Measurements from ENCODE around the gene TSKU. TPM values are rescaled to one million over a fixed set of nuclear protein-coding genes. Genes with fewer than 3 reads are reported as not detected.

Gene TSKU
- total and polyA plus RNA-seq, 2 donors (not counting 1 experiment from before 2014, with no cell fraction given) = 5.0 to 10.6 TPM

DNA sequence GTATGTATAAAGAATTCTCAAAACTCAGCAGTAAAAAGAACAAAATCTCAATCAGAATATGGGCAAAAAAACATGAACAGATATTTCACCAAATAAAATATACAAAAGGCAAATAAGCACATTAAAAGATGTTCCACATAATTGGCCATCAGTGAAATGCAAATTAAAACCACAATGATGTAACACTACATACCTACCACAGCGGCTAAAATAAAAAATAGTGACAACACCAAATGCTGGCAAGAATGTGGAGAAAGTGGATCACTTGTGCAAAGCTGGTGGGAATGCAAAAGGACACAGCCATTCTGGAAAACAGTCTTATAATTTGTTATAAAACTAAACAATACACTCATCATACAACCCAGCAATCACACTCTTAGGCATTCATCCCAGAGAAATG, 39.2 kb downstream of the TSKU start:
- H4K20me1 ChIP-seq (ENCODE audit: control insufficient read depth, extremely low read depth, insufficient read depth, low read length) = no peaks in the 10 kb centered on the region
- H3K9ac ChIP-seq (ENCODE audit: insufficient read depth, low read length) = no peak overlapping the region
- no peak overlapping the region for H2AFZ ChIP-seq (ENCODE audit: low read length)
- H3K9me3 ChIP-seq (ENCODE audit: control insufficient read depth, insufficient read depth, low read depth, low read length) = no peaks in the 10 kb centered on the region
- H3K4me2 ChIP-seq (ENCODE audit: extremely low read depth, insufficient read depth, low read length) = no peak overlapping the region
- DNase-seq (ENCODE audit: low read depth in 2 of 2) = no peak
- H3K4me1 ChIP-seq (ENCODE audit: control insufficient read depth, extremely low read depth, insufficient read depth, low read length) = peaks cover 5% of the 10 kb centered on the region
- TF ChIP-seq, protein P1, sequence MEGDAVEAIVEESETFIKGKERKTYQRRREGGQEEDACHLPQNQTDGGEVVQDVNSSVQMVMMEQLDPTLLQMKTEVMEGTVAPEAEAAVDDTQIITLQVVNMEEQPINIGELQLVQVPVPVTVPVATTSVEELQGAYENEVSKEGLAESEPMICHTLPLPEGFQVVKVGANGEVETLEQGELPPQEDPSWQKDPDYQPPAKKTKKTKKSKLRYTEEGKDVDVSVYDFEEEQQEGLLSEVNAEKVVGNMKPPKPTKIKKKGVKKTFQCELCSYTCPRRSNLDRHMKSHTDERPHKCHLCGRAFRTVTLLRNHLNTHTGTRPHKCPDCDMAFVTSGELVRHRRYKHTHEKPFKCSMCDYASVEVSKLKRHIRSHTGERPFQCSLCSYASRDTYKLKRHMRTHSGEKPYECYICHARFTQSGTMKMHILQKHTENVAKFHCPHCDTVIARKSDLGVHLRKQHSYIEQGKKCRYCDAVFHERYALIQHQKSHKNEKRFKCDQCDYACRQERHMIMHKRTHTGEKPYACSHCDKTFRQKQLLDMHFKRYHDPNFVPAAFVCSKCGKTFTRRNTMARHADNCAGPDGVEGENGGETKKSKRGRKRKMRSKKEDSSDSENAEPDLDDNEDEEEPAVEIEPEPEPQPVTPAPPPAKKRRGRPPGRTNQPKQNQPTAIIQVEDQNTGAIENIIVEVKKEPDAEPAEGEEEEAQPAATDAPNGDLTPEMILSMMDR (conservative IDR thresholded peaks at IDR 0.05 in 1 of 2, IDR thresholded peaks at IDR 0.05 in 1 of 2; ENCODE audit: low read depth in 1 of 2, low read length in 2 of 2) = no peak
- no peak for TF ChIP-seq EZH2 (IDR thresholded peaks at IDR 0.05; ENCODE audit: low read length, missing control alignments)
- H3K4me3 ChIP-seq (replicated peaks in 1 of 4; ENCODE audit: control extremely low read depth in 1 of 4, insufficient read depth in 1 of 4, low read depth in 3 of 4, low read length in 4 of 4) = no peak overlapping the region
- no peaks in the 10 kb centered on the region for H3K79me2 ChIP-seq (ENCODE audit: control insufficient read depth, insufficient read depth, low read length)
- H3K27me3 ChIP-seq (ENCODE audit: control insufficient read depth, insufficient read depth, low read length) = no peaks in the 10 kb centered on the region
- H3K36me3 ChIP-seq (ENCODE audit: control insufficient read depth, insufficient read depth, low read length) = no peaks in the 10 kb centered on the region
- H3K27ac ChIP-seq (ENCODE audit: insufficient read depth, low read length) = no peak overlapping the region

DNA sequence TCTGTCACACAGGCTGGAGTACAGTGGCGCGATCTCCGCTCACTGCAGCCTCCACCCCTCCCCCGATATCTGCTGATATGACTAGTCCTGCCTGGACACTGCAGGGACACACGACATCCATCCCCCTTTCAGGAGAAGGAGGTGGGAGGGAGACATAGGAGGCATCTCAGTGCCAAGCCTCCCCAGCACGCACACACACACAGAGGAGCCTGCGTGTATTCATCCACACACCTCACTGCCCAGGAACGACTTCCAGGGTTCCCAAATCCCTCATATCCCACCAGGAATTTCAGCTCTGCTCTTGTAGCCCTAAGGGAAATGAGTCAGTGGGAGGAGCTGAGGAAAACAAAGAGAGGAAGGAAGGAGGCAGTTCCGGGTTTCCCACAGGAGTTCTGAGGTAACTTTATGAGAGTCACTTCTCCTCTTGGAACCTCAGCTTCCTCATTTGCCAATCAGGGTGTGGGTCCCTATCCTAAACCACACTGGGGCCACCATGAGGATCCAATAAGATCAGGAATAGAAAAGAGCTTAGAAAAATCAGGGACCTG, 40.4 kb downstream of the TSKU start:
- Histone ChIP-seq H3K4me1 (ENCODE audit: control insufficient read depth, extremely low read depth, insufficient read depth, low read length) (peaks cover 5% of the 10 kb centered on the region), H4K20me1 (ENCODE audit: control insufficient read depth, extremely low read depth, insufficient read depth, low read length) (no peaks in the 10 kb centered on the region), H3K9me3 (ENCODE audit: control insufficient read depth, insufficient read depth, low read depth, low read length) (no peaks in the 10 kb centered on the region), H3K9ac (ENCODE audit: insufficient read depth, low read length) (no peak overlapping the region), H3K4me3 (replicated peaks in 1 of 4; ENCODE audit: control extremely low read depth in 1 of 4, insufficient read depth in 1 of 4, low read depth in 3 of 4, low read length in 4 of 4) (no peak overlapping the region), H3K27ac (ENCODE audit: insufficient read depth, low read length) (no peak overlapping the region), H2AFZ (ENCODE audit: low read length) (peak overlapping the region; percentile 40), H3K4me2 (ENCODE audit: extremely low read depth, insufficient read depth, low read length) (no peak overlapping the region), H3K79me2 (ENCODE audit: control insufficient read depth, insufficient read depth, low read length) (no peaks in the 10 kb centered on the region), H3K27me3 (ENCODE audit: control insufficient read depth, insufficient read depth, low read length) (no peaks in the 10 kb centered on the region), H3K36me3 (ENCODE audit: control insufficient read depth, insufficient read depth, low read length) (no peaks in the 10 kb centered on the region)
- TF ChIP-seq, protein P1 (conservative IDR thresholded peaks at IDR 0.05 in 1 of 2, IDR thresholded peaks at IDR 0.05 in 1 of 2; ENCODE audit: low read depth in 1 of 2, low read length in 2 of 2) = no peak
- no peak for TF ChIP-seq EZH2 (IDR thresholded peaks at IDR 0.05; ENCODE audit: low read length, missing control alignments)
- peak in 1 of 2 donors; percentile 85 for DNase-seq (ENCODE audit: low read depth in 2 of 2)

DNA sequence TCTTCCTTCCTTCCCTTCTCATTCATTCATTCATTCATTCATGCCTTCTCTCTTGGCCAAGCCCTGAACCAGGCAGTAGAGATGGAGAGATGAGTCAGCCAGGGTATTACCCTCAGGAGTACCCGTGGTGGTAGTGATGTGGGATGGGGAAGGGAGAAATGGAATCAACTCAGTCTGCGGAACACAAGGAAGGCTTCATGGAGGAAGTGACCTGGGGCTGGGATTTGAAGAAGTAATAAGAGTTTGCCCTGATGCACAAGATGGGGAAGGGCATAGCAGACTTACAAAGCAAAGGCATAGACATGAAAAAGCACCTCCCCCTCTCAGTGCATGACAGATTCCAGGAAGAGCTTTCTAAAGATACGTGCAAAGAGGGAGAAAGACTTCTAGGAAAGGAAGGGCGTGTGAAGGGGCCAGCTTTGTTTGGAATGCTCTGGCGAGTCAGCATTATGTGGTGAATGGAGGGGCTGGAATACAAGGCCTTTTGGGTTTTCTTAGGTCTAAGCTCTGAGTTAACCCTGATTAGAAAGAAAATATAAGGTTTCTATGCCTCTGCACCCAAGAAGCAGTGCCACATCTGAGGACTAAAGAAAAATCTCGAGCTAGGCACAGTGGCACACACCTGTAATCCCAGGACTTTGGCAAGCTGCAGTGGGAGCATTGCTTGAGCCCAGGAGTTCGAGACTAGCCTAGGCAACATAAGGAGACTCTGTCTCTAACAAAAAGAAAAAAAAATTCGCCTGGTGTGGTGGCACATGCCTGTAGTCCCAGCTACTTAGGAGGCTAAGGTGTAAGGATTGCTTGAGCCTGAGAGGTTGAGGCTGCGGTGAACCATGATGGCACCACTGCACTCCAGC, 41.2 kb downstream of the TSKU start:
- no peaks in the 10 kb centered on the region for H3K79me2 ChIP-seq (ENCODE audit: control insufficient read depth, insufficient read depth, low read length)
- H4K20me1 ChIP-seq (ENCODE audit: control insufficient read depth, extremely low read depth, insufficient read depth, low read length) = no peaks in the 10 kb centered on the region
- H3K4me1 ChIP-seq (ENCODE audit: control insufficient read depth, extremely low read depth, insufficient read depth, low read length) = peaks cover 5% of the 10 kb centered on the region
- no peak overlapping the region for H3K27ac ChIP-seq (ENCODE audit: insufficient read depth, low read length)
- peak in 1 of 2 donors; percentile 25 for DNase-seq (ENCODE audit: low read depth in 2 of 2)
- no peaks in the 10 kb centered on the region for H3K27me3 ChIP-seq (ENCODE audit: control insufficient read depth, insufficient read depth, low read length)
- H3K4me2 ChIP-seq (ENCODE audit: extremely low read depth, insufficient read depth, low read length) = no peak overlapping the region
- H3K36me3 ChIP-seq (ENCODE audit: control insufficient read depth, insufficient read depth, low read length) = no peaks in the 10 kb centered on the region
- no peak overlapping the region for H2AFZ ChIP-seq (ENCODE audit: low read length)
- TF ChIP-seq EZH2 (IDR thresholded peaks at IDR 0.05; ENCODE audit: low read length, missing control alignments) = no peak
- TF ChIP-seq, protein P1 (conservative IDR thresholded peaks at IDR 0.05 in 1 of 2, IDR thresholded peaks at IDR 0.05 in 1 of 2; ENCODE audit: low read depth in 1 of 2, low read length in 2 of 2) = no peak
- no peak overlapping the region for H3K4me3 ChIP-seq (replicated peaks in 1 of 4; ENCODE audit: control extremely low read depth in 1 of 4, insufficient read depth in 1 of 4, low read depth in 3 of 4, low read length in 4 of 4)
- H3K9ac ChIP-seq (ENCODE audit: insufficient read depth, low read length) = no peak overlapping the region
- no peaks in the 10 kb centered on the region for H3K9me3 ChIP-seq (ENCODE audit: control insufficient read depth, insufficient read depth, low read depth, low read length)
